GM12864 (cell line): Measurements from ENCODE around the gene CERKL.

Experiments used
- DNase-seq: peaks from one replicate; pipeline ENCODE4 v3.0.0-alpha.2; 2011; ENCODE audit warnings: low read depth
- H3K4me3 ChIP-seq: 2 replicates; pipeline ENCODE4 v1.5.1; 2011; ENCODE audit warnings: mild to moderate bottlenecking, low read depth, low read length, control low read depth
- TF ChIP-seq, protein P1 (sequence below): IDR thresholded peaks from 2 replicates; pipeline ENCODE4 v1.5.1; 2011; ENCODE audit warnings: low read depth, mild to moderate bottlenecking, moderate library complexity, low read length, control low read depth, inconsistent platforms; ENCODE audit errors: missing control alignments

Gene CERKL

DNA sequence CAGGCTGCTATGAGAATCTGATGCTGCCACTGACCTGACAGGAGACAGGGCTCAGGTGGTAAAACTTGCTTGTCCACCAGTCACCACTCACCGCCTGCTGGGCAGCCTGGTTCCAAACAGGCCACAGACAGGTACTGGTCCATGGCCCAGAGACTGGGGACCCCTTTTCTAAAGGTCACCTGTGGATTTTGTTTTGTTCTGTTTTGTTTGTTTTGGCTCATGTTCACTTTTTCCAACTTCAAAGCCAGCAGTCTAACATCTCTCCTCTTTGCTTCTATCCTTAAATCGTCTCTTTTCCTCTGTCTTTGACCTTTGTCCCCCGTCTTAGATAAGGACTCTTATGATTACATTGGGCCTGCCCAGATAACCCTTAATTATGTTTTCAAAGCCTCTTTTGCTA lies 3.3 kb upstream of the CERKL start:
- no peak for DNase-seq
- TF ChIP-seq, protein P1, sequence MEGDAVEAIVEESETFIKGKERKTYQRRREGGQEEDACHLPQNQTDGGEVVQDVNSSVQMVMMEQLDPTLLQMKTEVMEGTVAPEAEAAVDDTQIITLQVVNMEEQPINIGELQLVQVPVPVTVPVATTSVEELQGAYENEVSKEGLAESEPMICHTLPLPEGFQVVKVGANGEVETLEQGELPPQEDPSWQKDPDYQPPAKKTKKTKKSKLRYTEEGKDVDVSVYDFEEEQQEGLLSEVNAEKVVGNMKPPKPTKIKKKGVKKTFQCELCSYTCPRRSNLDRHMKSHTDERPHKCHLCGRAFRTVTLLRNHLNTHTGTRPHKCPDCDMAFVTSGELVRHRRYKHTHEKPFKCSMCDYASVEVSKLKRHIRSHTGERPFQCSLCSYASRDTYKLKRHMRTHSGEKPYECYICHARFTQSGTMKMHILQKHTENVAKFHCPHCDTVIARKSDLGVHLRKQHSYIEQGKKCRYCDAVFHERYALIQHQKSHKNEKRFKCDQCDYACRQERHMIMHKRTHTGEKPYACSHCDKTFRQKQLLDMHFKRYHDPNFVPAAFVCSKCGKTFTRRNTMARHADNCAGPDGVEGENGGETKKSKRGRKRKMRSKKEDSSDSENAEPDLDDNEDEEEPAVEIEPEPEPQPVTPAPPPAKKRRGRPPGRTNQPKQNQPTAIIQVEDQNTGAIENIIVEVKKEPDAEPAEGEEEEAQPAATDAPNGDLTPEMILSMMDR, result no peak

DNA sequence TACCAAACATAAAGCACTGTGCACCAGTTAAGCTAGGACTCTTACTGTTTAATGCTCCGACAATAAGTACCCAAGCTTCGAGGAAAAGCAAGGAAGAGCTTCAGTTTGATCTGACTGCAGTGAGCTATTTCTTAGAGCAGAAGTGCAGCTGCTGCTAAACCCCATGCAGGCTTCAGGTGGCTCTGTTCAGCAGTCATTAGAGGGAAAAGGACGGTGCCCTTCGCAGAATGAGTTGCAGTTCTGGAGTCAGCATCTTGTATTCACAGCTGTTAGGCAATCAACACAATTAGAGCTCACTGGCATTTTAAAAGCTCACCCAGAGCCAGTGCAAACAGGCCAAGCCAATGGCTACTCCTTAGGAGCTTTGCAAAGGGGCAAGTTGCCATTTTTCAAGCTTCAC lies 1.5 kb upstream of the CERKL start:
- TF ChIP-seq, protein P1, result no peak
- no peak overlapping the region for H3K4me3 ChIP-seq
- DNase-seq, result no peak

More for the DNA sequence above, 3.3 kb upstream of the CERKL start:
- no peak overlapping the region for H3K4me3 ChIP-seq

DNA sequence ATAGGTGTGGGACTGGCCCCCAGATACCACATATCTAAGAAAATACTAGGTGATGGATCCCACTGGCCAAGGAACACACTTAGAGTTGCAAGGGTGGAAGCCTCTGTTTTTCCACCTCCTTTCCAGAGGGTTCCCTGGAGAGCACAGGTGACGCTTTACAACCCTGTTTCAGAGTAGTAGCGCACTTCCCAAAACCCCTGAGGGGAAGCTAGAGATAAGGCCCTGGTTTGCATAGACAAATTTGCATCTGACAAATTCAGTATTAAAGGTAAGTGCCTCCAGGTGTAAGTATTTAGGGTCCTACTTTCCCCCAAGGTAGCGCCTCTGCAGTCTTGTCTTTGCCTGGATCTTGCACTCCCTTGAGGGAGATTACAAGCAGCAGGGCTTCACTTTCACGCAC lies 474 bp upstream of the CERKL start:
- TF ChIP-seq, protein P1, result no peak
- no peak for DNase-seq
- H3K4me3 ChIP-seq, result no peak overlapping the region

DNA sequence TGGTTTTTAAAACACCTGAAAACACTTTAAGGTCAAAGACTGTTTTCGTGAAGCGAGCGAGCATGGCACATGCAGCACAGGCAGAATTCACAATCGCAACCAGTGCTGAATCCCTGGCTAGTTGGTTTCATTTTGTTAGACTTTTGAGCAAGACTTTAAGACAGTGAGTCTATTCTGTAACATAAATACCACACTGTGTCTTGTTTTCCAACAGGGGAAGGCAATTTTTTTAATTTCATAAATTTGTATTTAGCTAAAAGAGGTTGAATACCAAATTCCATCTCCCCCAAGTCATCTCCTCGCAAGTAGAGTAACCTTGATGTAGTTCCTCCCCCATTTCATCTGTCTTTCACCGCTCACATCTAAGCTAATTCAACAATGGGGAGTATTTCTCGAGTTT lies 1.4 kb downstream of the CERKL start:
- no peak for DNase-seq
- TF ChIP-seq, protein P1, result no peak
- H3K4me3 ChIP-seq, result no peak overlapping the region

DNA sequence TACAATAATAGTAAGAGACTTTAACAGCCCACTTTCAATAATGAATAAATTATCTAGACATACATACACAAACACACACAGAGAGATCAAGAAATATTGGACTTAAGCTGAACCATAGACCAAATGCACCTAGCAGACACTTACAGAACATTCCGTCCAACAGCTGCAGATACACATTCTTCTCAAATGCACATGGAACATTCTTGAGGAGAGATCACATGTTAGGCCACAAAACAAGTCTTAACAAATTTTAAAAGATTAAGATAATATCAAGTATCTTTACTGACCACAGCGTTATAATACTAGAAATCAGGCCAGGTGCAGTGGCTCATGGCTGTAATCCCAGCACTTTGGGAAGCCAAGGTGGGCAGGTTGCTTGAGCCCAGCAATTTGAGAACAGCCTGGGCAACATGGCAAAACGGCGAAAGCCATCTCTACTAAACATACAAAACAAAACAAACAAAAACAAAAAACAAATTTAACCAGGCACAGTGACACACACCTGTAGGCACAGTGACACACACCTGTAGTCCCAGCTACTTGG lies 7.4 kb downstream of the CERKL start:
- no peak overlapping the region for H3K4me3 ChIP-seq
- no peak for DNase-seq
- TF ChIP-seq, protein P1, result no peak

DNA sequence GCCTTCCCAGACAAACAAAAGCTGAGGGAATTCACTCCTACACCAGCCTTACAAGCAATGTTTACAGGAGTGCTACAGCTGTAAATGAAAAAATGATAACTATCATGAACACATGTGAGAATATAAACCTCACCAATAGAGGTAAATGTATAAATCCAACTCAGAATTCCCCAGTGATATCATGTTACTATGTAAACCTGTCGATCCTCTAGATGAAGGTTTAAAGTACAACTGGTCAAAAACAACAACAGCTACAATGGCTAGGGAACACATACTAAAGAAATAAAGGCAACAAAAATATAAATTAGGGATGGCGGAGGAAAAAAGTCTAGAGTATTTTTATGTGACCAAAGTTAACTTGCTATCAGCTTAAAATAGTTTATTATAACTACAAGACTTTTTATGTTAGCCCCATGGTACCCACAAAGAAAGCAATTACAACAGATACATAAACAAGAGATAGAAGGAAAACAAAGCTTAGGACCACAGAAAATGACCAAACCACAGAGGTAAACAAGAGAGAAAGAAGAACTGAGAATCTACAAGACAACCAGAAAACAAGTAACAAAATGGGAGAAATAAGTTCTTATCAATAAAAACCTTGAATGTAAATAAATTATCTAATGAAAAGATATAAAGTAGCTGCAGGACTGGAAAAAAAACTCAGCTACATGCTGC lies 8.3 kb downstream of the CERKL start:
- TF ChIP-seq, protein P1, result no peak
- H3K4me3 ChIP-seq, result no peak overlapping the region
- no peak for DNase-seq
